ENCODE results near the gene PPP1CC. TPM values are rescaled to one million over a fixed set of nuclear protein-coding genes. Genes with fewer than 3 reads are reported as not detected.

Gene PPP1CC
- total and polyA plus RNA-seq, 11 donors, result 90.6 to 207 (median 140) TPM

DNA sequence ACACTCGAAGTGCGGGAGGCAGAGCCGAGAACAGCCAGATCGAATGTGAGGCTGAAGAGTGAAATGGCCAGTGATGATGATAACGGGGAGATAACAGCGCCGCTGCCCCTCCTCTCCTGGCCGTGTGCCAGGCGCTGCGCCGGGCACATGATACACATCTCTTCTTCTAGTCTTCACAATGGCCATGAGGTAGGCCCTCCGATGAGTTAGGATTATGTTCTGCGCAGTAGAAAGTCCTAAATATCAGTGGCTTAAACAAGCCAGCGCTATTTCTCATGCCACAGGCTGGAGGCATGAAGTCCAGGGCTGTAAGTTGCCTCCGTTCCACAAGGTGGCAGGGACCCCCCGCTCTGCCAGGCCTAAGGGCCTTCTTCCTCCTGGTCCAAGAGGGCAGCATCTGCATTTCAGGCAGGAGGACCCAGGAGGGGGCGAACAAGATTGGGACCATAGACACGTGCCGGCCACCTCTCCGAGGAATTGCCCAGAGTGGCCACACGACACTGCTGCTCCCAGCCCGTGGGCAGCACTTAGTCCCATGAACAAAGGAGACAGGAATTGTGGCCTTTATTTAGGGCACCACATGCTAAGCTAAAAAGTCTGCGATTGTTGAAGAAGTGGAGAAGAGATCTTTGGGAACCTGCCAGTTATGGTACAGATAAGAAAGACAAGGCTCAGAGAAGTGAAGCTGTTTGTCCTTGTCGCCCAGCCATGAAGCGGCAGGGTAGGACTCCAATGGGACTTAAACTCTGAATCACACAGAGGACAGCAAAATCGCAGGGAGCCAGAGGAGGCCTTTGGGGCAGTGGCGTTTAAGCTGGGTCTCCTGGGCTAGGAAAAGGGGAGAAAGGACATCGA, 42.9 kb downstream of the PPP1CC start:
- Histone ChIP-seq H3K4me1 (peaks cover 0 to 40% (median 14%) of the 10 kb centered on the region in 12 donors), H3K36me3 (no peaks in the 10 kb centered on the region), H3K27me3 (no peaks in the 10 kb centered on the region), H3K9me3 (no peaks in the 10 kb centered on the region), H3K27ac (peak overlapping the region in 6 of 12 donors; percentile 19 to 68 (median 60)), H3K4me3 (peak overlapping the region in 1 of 12 donors; percentile 1)
- 70 to 77% (median 70%) methylated on average over 27 to 28 of the region's 28 CpGs for WGBS, 4 donors
- ATAC-seq (peak in 2 of 4 donors; percentile 5 to 11), DNase-seq (no peak)
- TF ChIP-seq, protein P1, sequence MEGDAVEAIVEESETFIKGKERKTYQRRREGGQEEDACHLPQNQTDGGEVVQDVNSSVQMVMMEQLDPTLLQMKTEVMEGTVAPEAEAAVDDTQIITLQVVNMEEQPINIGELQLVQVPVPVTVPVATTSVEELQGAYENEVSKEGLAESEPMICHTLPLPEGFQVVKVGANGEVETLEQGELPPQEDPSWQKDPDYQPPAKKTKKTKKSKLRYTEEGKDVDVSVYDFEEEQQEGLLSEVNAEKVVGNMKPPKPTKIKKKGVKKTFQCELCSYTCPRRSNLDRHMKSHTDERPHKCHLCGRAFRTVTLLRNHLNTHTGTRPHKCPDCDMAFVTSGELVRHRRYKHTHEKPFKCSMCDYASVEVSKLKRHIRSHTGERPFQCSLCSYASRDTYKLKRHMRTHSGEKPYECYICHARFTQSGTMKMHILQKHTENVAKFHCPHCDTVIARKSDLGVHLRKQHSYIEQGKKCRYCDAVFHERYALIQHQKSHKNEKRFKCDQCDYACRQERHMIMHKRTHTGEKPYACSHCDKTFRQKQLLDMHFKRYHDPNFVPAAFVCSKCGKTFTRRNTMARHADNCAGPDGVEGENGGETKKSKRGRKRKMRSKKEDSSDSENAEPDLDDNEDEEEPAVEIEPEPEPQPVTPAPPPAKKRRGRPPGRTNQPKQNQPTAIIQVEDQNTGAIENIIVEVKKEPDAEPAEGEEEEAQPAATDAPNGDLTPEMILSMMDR (IDR thresholded peaks at IDR 0.05), result peak in 5 of 12 donors; percentile 10 to 35 (median 26)
- TF ChIP-seq POLR2A (IDR thresholded peaks at IDR 0.05), result no peak
- intact Hi-C loops (cut with DNase I), result loop anchor here in 8 of 10 donors (2.0 to 10.0 kb wide), 11 partner anchors 42 to 248 kb away; partner anchors contain the start of genes ARPC3 (in 1 of the 8), PPP1CC (in 1 of the 8), RAD9B (in 1 of the 8) and TCTN1 (in 1 of the 8)

DNA sequence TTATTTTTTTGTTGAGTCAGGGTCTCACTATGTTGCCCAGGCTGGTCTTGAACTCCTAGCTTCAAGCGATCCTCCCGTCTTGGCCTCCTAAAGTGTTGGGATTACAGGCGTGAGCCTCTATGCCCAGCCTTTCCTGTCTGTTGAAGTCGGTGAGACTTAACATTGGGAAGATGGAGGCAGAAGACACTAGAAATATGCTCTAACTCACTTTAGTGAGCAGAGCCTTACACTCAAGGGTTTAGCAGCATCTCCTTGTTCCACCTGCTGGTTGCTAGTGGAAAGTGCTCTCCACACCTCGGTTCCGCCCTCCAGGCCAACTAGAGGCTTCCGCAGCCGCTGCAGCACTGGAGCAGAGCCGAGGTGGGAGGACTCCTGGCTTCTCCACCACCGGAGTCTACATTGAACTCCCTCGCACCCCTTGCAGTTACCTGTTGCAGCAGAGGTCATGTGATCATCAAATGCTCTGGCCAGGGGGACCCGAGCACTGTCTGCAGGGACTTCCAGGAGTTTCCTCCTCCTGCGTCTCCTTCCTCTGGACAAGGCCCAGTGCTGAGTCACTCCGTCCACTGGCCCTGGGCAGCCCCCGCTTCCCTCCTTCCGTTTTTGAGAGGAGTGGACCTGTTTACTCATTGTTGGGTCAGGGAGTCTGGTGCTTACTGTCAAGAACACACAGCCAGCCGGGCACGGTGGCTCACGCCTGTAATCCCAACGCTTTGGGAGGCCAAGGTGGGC, 44.4 kb downstream of the PPP1CC start:
- H3K36me3 ChIP-seq, result no peaks in the 10 kb centered on the region
- peak; percentile 69 to 86 (median 72) for ATAC-seq
- peaks cover 7 to 53% (median 15%) of the 10 kb centered on the region in 12 donors for H3K4me1 ChIP-seq
- H3K27ac ChIP-seq, result peak overlapping the region in 10 of 12 donors; percentile 4 to 68 (median 39)
- DNase-seq, result peak; percentile 80 to 86 (median 81)
- H3K27me3 ChIP-seq, result no peaks in the 10 kb centered on the region
- no peaks in the 10 kb centered on the region for H3K9me3 ChIP-seq
- TF ChIP-seq POLR2A (IDR thresholded peaks at IDR 0.05), result peak in 1 of 2 donors; percentile 24
- TF ChIP-seq, protein P1 (IDR thresholded peaks at IDR 0.05), result peak; percentile 58 to 85 (median 72)
- 33 to 52% (median 40%) methylated on average over 17 to 20 of the region's 20 CpGs for WGBS, 4 donors
- H3K4me3 ChIP-seq, result peak overlapping the region in 8 of 12 donors; percentile 10 to 41 (median 26)
- intact Hi-C loops (cut with DNase I), result loop anchor here in 7 of 10 donors (2.0 to 10.0 kb wide), 10 partner anchors 44 to 246 kb away; partner anchors contain the start of genes ARPC3 (in 1 of the 7), PPP1CC (in 1 of the 7), RAD9B (in 1 of the 7) and TCTN1 (in 1 of the 7)

DNA sequence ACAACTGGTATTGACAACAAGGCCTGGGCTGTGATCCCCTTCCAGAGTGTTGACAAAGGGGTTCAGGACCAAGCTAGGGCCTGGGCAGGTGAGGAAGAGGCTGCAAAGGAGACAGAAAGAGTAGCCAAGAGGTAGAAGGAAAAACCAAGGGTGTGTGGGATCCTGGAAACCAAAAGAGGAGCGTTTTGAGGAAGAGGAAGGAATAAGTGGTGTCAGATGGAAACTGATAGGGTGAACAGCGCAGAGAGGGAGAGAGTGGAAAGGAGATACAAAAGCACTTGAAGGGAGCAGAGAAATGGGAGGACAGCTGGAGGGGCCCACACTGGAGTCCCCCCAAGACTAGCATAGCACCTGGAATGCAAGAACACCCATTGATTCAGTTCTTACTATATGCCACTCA, 45.5 kb downstream of the PPP1CC start:
- no peak overlapping the region for H3K4me3 ChIP-seq
- ATAC-seq (no peak), DNase-seq (no peak)
- WGBS, 4 donors, result 83 to 84% (median 83%) methylated on average over 2 of the region's 2 CpGs
- no peaks in the 10 kb centered on the region for H3K9me3 ChIP-seq
- intact Hi-C loops (cut with DNase I), result loop anchor here in 7 of 10 donors (5.0 to 10.0 kb wide), 9 partner anchors 45 to 245 kb away; partner anchors contain the start of genes ARPC3 (in 1 of the 7), PPP1CC (in 1 of the 7), RAD9B (in 1 of the 7) and TCTN1 (in 1 of the 7)
- TF ChIP-seq, protein P1 (IDR thresholded peaks at IDR 0.05), result no peak
- no peak for TF ChIP-seq POLR2A (IDR thresholded peaks at IDR 0.05)
- H3K4me1 ChIP-seq, result peaks cover 7 to 64% (median 15%) of the 10 kb centered on the region in 12 donors
- H3K36me3 ChIP-seq, result no peaks in the 10 kb centered on the region
- H3K27me3 ChIP-seq, result no peaks in the 10 kb centered on the region
- H3K27ac ChIP-seq, result peak overlapping the region in 1 of 12 donors; percentile 67
